Right lobe of liver (tissue), 6 donors: ENCODE data around the gene PMVK. TPM values are rescaled to one million over a fixed set of nuclear protein-coding genes. Genes with fewer than 3 reads are reported as not detected.

Source experiments
- ATAC-seq, 4 donors: fragments of 200-7000 bp; cut with Tn5 transposase; one replicate each; pipeline ENCODE4 v1.9.1; 2020; ENCODE audit warnings: mild to moderate bottlenecking in 4 of 4, moderate library complexity in 4 of 4
- DNase-seq, 3 donors: peaks; one replicate each; pipeline ENCODE4 v3.0.0-alpha.2; 2020
- H3K27ac ChIP-seq, 3 donors: fragments of 200-600 bp; one replicate each; pipeline ENCODE4 v1.8.0; 2022
- H3K27me3 ChIP-seq, 2 donors: fragments of 200-600 bp; one replicate each; pipeline ENCODE4 v1.8.0; 2022
- H3K36me3 ChIP-seq, 4 donors: fragments of 200-600 bp; sonication (generic) in 1 of 4; one replicate each; pipeline versions ENCODE4 v1.5.1 to v1.8.0; 2017 to 2022; ENCODE audit warnings: control low read depth in 1 of 4
- H3K4me1 ChIP-seq, 4 donors: fragments of 200-600 bp; sonication (generic) in 1 of 4; one replicate each; pipeline versions ENCODE4 v1.5.1 to v1.8.0; 2017 to 2022; ENCODE audit warnings: control low read depth in 1 of 4
- H3K4me3 ChIP-seq, 3 donors: fragments of 200-600 bp; one replicate each; pipeline ENCODE4 v1.8.0; 2022
- H3K9me3 ChIP-seq, 4 donors: fragments of 200-600 bp; sonication (generic) in 1 of 4; one replicate each; pipeline versions ENCODE4 v1.5.1 to v1.8.0; 2017 to 2022; ENCODE audit warnings: control low read depth in 1 of 4
- POLR2A ChIP-seq: fragments of 450-650 bp; IDR thresholded peaks from one replicate; pipeline ENCODE4 v1.6.1; 2017; ENCODE audit warnings: antibody characterized with exemption, mild to moderate bottlenecking
- WGBS: methylation state at CpG from one replicate; pipeline ENCODE4 v1.1.6; 2018; ENCODE audit warnings: low coverage, low lambda C conversion rate; ENCODE audit not compliant: insufficient coverage; ENCODE audit errors: missing lambda C conversion rate; 5-methylcytosine and 5-hydroxymethylcytosine counted together
- intact Hi-C, 2 donors: fragments of 100-400 bp; cut with DNase I; formaldehyde crosslinking; loops; one replicate each; pipeline versions ENCODE4 v1.11.2 to v1.14.1; 2022
- total RNA-seq, 6 experiments: library from RNA; depleted of rRNA in 2 of 6; stranded (reverse); fragments of >200 nt in 2 of 6; fragmentation: NEBNext Ultra II Directional in 3 of 6; extraction: Animal tissue kit (Norgen Biotek cat#: 25700) in 3 of 6; gene quantifications; one replicate each; pipeline versions ENCODE4 v1.1.0 to v1.2.4, GENCODE V29; 2016 to 2023
- TF ChIP-seq, protein P1 (sequence below), 4 donors: fragments of 200-600 bp in 3 of 4; fragments of 450-650 bp in 1 of 4; IDR thresholded peaks; one replicate each; pipeline versions ENCODE4 v1.5.1 to v1.8.0; 2016 to 2022; ENCODE audit warnings: antibody characterized with exemption in 4 of 4, mild to moderate bottlenecking in 2 of 4
- donor health status: DM: no; HTN: yes; CAD: no.
- donor health status: DM: no; HTN: no; CAD: no.
- donor health status: DM: no; HTN: no; CAD: no.
- donor health status: DM: no; HTN: yes; CAD: no.
- donor health status: DM: no; HTN: yes; CAD: no.

PMVK gene
- total RNA-seq, 6 experiments from 2014 or later: 16.9 to 34.5 (median 29.2) TPM

- ATAC-seq (no peak), DNase-seq (peak in 1 of 3 donors; percentile 59)
- Histone ChIP-seq H3K36me3 (peaks cover 0 to 12% (median 2%) of the 10 kb centered on the region in 4 donors), H3K27ac (peak overlapping the region in 2 of 3 donors; percentile 53 to 74), H3K9me3 (no peaks in the 10 kb centered on the region), H3K4me1 (peaks cover 0 to 35% (median 4%) of the 10 kb centered on the region in 4 donors), H3K27me3 (no peaks in the 10 kb centered on the region), H3K4me3 (peak overlapping the region; percentile 35 to 66 (median 54))
- TF ChIP-seq, protein P1, sequence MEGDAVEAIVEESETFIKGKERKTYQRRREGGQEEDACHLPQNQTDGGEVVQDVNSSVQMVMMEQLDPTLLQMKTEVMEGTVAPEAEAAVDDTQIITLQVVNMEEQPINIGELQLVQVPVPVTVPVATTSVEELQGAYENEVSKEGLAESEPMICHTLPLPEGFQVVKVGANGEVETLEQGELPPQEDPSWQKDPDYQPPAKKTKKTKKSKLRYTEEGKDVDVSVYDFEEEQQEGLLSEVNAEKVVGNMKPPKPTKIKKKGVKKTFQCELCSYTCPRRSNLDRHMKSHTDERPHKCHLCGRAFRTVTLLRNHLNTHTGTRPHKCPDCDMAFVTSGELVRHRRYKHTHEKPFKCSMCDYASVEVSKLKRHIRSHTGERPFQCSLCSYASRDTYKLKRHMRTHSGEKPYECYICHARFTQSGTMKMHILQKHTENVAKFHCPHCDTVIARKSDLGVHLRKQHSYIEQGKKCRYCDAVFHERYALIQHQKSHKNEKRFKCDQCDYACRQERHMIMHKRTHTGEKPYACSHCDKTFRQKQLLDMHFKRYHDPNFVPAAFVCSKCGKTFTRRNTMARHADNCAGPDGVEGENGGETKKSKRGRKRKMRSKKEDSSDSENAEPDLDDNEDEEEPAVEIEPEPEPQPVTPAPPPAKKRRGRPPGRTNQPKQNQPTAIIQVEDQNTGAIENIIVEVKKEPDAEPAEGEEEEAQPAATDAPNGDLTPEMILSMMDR (IDR thresholded peaks at IDR 0.05): no peak
- intact Hi-C loops: loop anchor here in 1 of 2 donors (10.0 kb wide), 1 partner anchor 98 kb away; the partner anchor contains the start of gene ADAM15
- 14% methylated on average over 4 of the region's 6 CpGs for WGBS
Observed at GRCh38 chr1:154956544-154956941, 20.0 kb upstream of the PMVK start.

DNA sequence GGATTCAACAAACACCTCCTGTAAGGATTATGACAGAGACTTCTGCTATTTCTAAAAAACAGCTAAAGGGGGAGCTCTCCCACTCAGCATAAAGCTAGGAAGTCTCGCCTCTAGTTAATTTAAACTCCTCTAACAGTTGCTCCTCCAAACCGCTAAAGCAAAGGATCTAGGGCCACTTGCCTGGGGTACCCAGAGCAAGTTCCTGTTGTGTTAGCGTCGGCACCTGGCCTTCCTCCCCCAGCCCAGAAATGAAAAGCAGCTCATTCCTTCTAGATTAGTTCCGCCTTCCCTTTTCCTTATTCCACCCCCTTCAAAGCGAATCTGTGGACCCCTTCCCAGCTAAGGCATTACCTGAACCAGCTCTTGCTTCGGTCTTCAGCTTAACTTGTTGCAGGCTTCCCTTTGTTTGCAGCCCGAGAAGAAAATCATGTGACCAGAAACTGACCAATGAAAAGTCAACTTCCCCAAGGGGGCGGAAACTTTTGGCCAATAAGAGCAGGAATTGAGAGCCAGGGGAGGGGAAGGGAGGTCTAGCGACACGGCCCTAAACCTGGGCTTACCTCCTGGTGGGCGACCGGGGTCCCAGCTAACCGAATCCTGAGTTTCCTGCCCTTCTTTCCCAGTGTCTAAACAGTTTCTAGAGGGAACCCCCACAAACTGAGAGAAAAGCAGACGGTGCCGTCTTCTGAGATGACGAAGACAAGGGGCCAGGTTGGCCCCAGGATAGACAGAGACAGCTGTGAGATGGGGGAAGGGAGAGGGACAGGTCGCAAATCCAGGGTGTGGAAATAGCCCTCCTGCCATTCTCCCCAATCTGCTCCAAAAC, 19.4 kb upstream of the PMVK start, which contains the start of gene PBXIP1:
PBXIP1 (minus strand) TSS at position 382 of the 826 bp plus-strand sequence. CDS start 2,378 bp downstream, outside the sequence.
- DNase-seq (peak; percentile 58 to 85 (median 59)), ATAC-seq (peak; percentile 84 to 92 (median 86))
- Histone ChIP-seq H3K36me3 (peaks cover 0 to 12% (median 2%) of the 10 kb centered on the region in 4 donors), H3K27ac (peak within 1 kb of the TSS; percentile 35 to 74 (median 60)), H3K27me3 (no peaks in the 10 kb centered on the region), H3K9me3 (no peaks in the 10 kb centered on the region), H3K4me3 (peak within 1 kb of the TSS; percentile 35 to 66 (median 54)), H3K4me1 (peaks cover 0 to 32% (median 4%) of the 10 kb centered on the region in 4 donors)
- WGBS: 0% methylated on average over 18 of the region's 18 CpGs
- intact Hi-C loops: loop anchor here in 1 of 2 donors (10.0 kb wide), 1 partner anchor 99 kb away; the partner anchor contains the start of gene ADAM15
- TF ChIP-seq, protein P1 (IDR thresholded peaks at IDR 0.05): peak in 2 of 4 donors; percentile 11 to 30
- TF ChIP-seq POLR2A: peak; percentile 15

DNA sequence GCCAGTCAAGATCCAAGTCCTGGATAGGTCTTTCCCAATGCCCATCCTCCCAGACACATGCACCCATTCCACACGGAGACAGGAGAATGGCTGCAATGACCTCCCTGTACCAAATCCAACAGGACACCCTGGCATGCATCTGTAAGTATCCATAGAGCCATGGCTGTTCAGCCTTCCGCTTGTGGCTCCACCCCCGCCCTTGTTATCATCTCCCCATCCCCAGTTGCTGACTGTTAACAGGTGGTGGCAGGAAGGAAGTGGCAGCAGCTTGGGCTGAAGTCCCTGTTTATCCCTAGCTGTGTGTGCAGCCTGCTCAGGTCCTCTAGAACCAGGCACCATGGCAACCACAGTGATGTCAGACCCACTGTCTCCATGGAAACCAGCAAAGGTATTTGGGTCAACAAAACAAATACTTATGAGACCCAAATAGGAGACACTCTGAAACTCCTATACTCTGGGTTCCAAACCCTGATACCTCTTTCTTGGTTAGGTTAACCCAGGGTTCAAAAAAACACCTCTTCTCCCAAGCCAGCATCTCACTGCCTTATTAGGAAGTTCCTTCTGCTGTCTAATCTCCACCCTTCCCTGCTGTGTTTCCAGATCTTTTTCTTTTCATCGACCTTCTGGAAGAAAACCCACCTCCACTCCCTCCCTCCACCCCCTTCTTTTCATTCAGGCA, 18.7 kb upstream of the PMVK start:
- 14% methylated on average over 3 of the region's 4 CpGs for WGBS
- peak in 3 of 4 donors; percentile 16 to 39 (median 28) for ATAC-seq
- peak in 1 of 3 donors; percentile 48 for DNase-seq
- Histone ChIP-seq H3K36me3 (peaks cover 0 to 12% (median 2%) of the 10 kb centered on the region in 4 donors), H3K27ac (peak overlapping the region; percentile 35 to 74 (median 60)), H3K9me3 (no peaks in the 10 kb centered on the region), H3K4me3 (peak overlapping the region; percentile 35 to 66 (median 54)), H3K4me1 (peaks cover 0 to 25% (median 4%) of the 10 kb centered on the region in 4 donors), H3K27me3 (no peaks in the 10 kb centered on the region)
- TF ChIP-seq, protein P1 (IDR thresholded peaks at IDR 0.05): no peak
- no peak for TF ChIP-seq POLR2A
- intact Hi-C loops: loop anchor here in 1 of 2 donors (10.0 kb wide), 1 partner anchor 100 kb away; the partner anchor contains the start of gene ADAM15

GRCh38 chr1:154954541-154954940, 18.0 kb upstream of the PMVK start:
- Histone ChIP-seq H3K4me1 (peaks cover 0 to 25% (median 4%) of the 10 kb centered on the region in 4 donors), H3K4me3 (no peak overlapping the region), H3K27me3 (no peaks in the 10 kb centered on the region), H3K9me3 (no peaks in the 10 kb centered on the region), H3K36me3 (peaks cover 0 to 11% (median 2%) of the 10 kb centered on the region in 4 donors), H3K27ac (peak overlapping the region in 1 of 3 donors; percentile 74)
- intact Hi-C loops: loop anchor here in 1 of 2 donors (10.0 kb wide), 1 partner anchor 100 kb away; the partner anchor contains the start of gene ADAM15
- TF ChIP-seq, protein P1 (IDR thresholded peaks at IDR 0.05): no peak
- TF ChIP-seq POLR2A: no peak
- no peak for DNase-seq
- 87% methylated on average over 2 of the region's 3 CpGs for WGBS
- ATAC-seq: no peak
